Right hindlimb (tissue), 1 donor: Measurements from ENCODE around the gene HERC4.
"Not testable (repeated sequence)": the region's sequence is repeated elsewhere in the genome, so short reads cannot be mapped to it uniquely, and the experiment has no call there.

ENCODE experiments used
- DNase-seq: peaks from one replicate; pipeline ENCODE4 v3.0.0-alpha.2; 2018

HERC4 gene

GRCh38 chr10:68043030-68043429, 32.1 kb downstream of the HERC4 start:
- DNase-seq = no peak

- DNase-seq = no peak
Measured at GRCh38 chr10:68032113-68032512, 43.0 kb downstream of the HERC4 start.

GRCh38 chr10:68027429-68027828, 47.7 kb downstream of the HERC4 start:
- DNase-seq = no peak

GRCh38 chr10:68023292-68023691, 51.8 kb downstream of the HERC4 start:
- no peak for DNase-seq

GRCh38 chr10:68022324-68022723, 52.8 kb downstream of the HERC4 start:
- DNase-seq = not testable (repeated sequence)

GRCh38 chr10:68016519-68016918, 58.6 kb downstream of the HERC4 start:
- not testable (repeated sequence) for DNase-seq

GRCh38 chr10:68010426-68010940, 64.6 kb downstream of the HERC4 start:
- DNase-seq = no peak

- DNase-seq = no peak
Measured at GRCh38 chr10:68007356-68007755, 67.7 kb downstream of the HERC4 start.

- DNase-seq = no peak
Measured at GRCh38 chr10:68001539-68001938, 73.5 kb downstream of the HERC4 start.

- no peak for DNase-seq
Measured at GRCh38 chr10:68001000-68001399, 74.1 kb downstream of the HERC4 start.

- DNase-seq = no peak
Measured at GRCh38 chr10:67990093-67990492, 85.0 kb downstream of the HERC4 start.

GRCh38 chr10:67988606-67989005, 86.5 kb downstream of the HERC4 start:
- no peak for DNase-seq

- not testable (repeated sequence) for DNase-seq
Measured at GRCh38 chr10:67982603-67983002, 92.5 kb downstream of the HERC4 start.

- no peak for DNase-seq
Measured at GRCh38 chr10:67978749-67979148, 96.3 kb downstream of the HERC4 start.

GRCh38 chr10:67977251-67977650, 97.8 kb downstream of the HERC4 start:
- no peak for DNase-seq

- peak; percentile 34 for DNase-seq
Measured at GRCh38 chr10:67976292-67977245, 98.5 kb downstream of the HERC4 start.

- DNase-seq = no peak
Measured at GRCh38 chr10:67975871-67976270, 99.2 kb downstream of the HERC4 start.

- DNase-seq = no peak
Measured at GRCh38 chr10:67971311-67971710, 103.8 kb downstream of the HERC4 start.

GRCh38 chr10:67969875-67970274, 105.2 kb downstream of the HERC4 start:
- DNase-seq = no peak

- DNase-seq = not testable (repeated sequence)
Measured at GRCh38 chr10:67966035-67966434, 109.0 kb downstream of the HERC4 start.

- no peak for DNase-seq
Measured at GRCh38 chr10:67965456-67965855, 109.6 kb downstream of the HERC4 start.

GRCh38 chr10:67959839-67960476, 115.1 kb downstream of the HERC4 start:
- no peak for DNase-seq

- DNase-seq = no peak
Measured at GRCh38 chr10:67955614-67956013, 119.5 kb downstream of the HERC4 start.

- DNase-seq = no peak
Measured at GRCh38 chr10:67943917-67944316, 131.2 kb downstream of the HERC4 start.
